SK-N-MC (cell line): ENCODE data around the gene THADA.

Experiments
- EZH2 ChIP-seq: fragments of 200-600 bp; sonication (generic); IDR thresholded peaks from one replicate; pipeline ENCODE4 v1.6.1; 2017; ENCODE audit warnings: antibody characterized with exemption
- POLR2AphosphoS5 ChIP-seq: IDR thresholded peaks from 2 replicates; pipeline ENCODE4 v1.6.1; 2012; ENCODE audit warnings: mild to moderate bottlenecking, low read depth, low read length, borderline replicate concordance

- TF ChIP-seq POLR2AphosphoS5, result no peak
- TF ChIP-seq EZH2, result no peak
Observed at GRCh38 chr2:43302961-43303494, 292.8 kb downstream of the THADA start.
